GM12874 (cell line): ENCODE data around the gene MALSU1.
A peak's percentile ranks its signal among the peaks of the same experiment; 100 is the strongest.

Source experiments
- TF ChIP-seq, protein P1 (sequence below): IDR thresholded peaks from 2 replicates; pipeline ENCODE4 v1.5.1; 2011; ENCODE audit warnings: low read depth, mild to moderate bottlenecking, control low read depth, low read length, moderate library complexity; ENCODE audit not compliant: insufficient read depth

Gene MALSU1

DNA sequence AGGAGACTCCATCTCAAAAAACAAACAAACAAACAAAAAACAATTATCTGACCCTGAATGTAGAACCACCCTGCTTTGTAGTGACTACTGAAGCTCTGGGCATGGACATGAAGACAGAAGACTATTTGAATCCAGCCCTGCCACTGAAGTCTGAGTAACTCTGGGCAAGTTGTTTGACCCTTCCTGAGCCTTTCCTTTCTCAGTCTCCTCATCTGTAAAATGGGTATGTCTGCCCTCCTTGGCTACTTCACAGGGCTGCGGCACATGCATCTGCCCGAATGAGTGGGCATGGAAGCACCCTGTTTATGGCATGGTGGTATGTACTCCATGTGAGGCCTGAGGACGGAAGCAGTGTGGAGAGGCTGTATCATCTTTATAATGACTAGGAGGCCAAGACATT, 22.2 kb upstream of the MALSU1 start:
- TF ChIP-seq, protein P1, sequence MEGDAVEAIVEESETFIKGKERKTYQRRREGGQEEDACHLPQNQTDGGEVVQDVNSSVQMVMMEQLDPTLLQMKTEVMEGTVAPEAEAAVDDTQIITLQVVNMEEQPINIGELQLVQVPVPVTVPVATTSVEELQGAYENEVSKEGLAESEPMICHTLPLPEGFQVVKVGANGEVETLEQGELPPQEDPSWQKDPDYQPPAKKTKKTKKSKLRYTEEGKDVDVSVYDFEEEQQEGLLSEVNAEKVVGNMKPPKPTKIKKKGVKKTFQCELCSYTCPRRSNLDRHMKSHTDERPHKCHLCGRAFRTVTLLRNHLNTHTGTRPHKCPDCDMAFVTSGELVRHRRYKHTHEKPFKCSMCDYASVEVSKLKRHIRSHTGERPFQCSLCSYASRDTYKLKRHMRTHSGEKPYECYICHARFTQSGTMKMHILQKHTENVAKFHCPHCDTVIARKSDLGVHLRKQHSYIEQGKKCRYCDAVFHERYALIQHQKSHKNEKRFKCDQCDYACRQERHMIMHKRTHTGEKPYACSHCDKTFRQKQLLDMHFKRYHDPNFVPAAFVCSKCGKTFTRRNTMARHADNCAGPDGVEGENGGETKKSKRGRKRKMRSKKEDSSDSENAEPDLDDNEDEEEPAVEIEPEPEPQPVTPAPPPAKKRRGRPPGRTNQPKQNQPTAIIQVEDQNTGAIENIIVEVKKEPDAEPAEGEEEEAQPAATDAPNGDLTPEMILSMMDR, result no peak

DNA sequence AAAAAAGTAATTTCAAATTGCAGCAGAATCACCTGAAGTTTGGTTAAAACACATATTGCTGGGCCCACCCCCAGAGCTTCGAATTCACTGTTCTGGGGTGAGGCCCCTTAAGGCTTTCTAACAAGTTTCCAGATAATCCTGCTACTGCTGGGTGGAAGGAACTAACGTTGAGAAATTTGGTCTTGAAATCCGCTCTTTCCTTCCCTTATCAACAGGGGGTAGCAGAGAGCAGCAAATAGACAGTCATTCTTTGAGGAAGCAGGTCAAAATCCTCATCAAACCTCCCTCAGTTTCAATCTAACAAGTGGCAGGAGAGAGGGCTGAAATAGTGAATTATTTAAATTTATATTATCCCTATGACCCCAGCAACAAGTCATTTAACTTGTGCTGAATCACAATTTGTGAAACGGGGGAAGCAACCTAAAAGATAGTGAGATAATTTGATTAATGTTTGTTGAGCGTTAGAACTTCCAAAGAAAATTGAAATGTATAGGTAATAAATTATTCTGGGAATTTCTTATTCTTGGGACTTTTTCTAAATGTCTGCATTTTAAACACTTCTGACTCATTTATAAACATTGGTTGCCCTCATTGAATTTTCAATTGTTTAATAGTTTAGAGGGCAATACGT, 21.7 kb upstream of the MALSU1 start:
- TF ChIP-seq, protein P1, result peak; percentile 75

DNA sequence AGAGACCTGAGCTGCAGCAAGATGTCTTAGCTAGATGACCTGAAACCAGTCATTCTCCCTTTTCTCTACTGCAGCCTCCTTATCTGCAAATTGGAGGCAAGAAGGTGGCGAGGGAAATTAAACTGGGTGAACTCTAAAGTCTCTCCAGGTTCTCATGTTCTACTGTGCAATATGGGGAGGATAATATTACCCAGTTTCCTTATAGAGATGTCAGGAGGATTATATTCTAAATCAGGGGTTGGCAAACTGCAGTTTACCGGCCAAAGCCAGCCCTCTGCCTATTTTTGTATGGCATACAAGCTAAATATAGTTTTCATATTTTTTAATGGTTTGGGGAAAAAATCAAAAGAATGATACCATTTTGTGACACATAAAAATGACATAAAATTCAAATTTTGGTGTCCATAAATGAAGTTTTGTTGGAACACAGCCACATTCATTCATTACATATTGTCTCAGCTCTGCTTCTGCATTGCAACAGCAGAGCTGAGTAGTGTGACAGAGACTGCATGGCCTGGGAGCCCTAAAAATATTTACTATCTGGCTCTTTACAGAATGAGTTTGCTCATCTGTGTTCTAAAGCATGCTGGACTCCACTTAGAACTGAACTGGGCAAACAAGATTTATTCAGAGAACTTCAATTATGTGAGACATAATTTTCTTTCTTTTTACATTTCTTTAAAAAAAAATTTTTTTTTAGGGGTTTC, 19.2 kb upstream of the MALSU1 start:
- TF ChIP-seq, protein P1, result no peak

- TF ChIP-seq, protein P1, result no peak
Observed at GRCh38 chr7:23283086-23283485, 16.1 kb upstream of the MALSU1 start.

- TF ChIP-seq, protein P1, result no peak
Observed at GRCh38 chr7:23284871-23285270, 14.3 kb upstream of the MALSU1 start.

DNA sequence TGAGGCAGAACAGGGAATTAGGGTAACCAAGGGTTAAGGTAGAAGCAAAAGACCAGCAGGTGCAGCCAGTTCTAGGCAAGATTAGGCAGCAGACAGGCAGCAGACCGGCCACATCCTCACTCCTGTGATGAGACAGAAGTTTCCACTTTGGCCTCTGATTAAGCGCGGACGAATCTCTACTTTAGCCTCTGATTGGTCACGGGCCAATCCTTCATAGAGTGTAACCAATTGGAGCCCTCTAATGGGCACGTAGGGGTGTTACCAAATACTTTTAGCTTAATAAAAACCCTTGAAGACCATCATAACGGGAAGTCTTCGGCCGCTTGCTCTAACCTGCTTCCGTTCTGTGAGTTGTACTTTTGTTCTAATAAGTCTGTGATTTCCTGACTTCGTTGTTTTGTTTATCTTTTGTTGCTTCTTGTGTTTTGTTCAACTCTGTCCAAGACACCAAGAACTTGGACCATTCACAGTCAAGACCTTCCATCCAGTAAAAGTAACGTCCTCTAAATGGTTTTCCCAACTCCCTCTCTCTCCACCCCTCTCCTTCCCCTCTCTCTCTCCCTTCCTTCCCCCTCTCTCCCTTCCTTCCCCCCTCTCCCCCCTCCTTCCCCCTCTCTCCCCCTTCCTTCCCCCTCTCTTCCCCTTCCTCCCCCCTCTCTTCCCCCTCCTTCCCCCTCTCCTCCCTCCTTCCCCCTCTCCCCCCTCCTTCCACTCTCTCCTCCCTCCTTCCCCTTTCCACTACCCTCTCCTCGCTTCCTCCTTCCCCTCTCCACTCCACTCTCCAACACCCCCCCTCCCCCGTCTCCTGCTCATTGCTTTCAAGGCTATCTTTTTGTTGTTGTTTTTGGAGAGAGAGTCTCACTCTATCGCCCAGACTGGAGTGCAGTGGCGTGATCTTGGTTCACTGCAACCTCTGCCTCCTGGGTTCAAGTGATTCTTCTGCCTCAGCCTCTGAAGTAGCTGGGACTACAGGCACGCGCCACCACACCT, 13.2 kb upstream of the MALSU1 start:
- TF ChIP-seq, protein P1, result no peak

GRCh38 chr7:23287612-23288011, 11.5 kb upstream of the MALSU1 start:
- TF ChIP-seq, protein P1, result no peak
